Small intestine (tissue), 7 donors: ENCODE results near the gene MORN1. TPM values are rescaled to one million over a fixed set of nuclear protein-coding genes. Genes with fewer than 3 reads are reported as not detected.
A peak's percentile ranks its signal among the peaks of the same experiment; 100 is the strongest.

ENCODE experiments used
- DNase-seq, 2 donors: peaks; one replicate each; pipeline versions ENCODE4 v3.0.0 to v3.0.0-alpha.2; 2013
- FAIRE-seq: peaks from 2 replicates; lab custom pipeline; 2012; peaks lifted over from hg19 to GRCh38; lab: Jason Lieb, UNC
- H3K27ac ChIP-seq, 3 donors: one replicate each; pipeline ENCODE4 v1.5.1; 2013; ENCODE audit warnings: low read length in 2 of 3, mild to moderate bottlenecking in 2 of 3, control low read depth in 1 of 3, inconsistent platforms in 1 of 3, low read depth in 1 of 3, moderate library complexity in 1 of 3
- H3K27me3 ChIP-seq, 3 donors: one replicate each; pipeline ENCODE4 v1.6.1; 2013; ENCODE audit warnings: low read length in 3 of 3, inconsistent platforms in 1 of 3; ENCODE audit not compliant: control insufficient read depth in 3 of 3, insufficient read depth in 3 of 3
- H3K36me3 ChIP-seq, 3 donors: one replicate each; pipeline ENCODE4 v1.6.1; 2013; ENCODE audit warnings: low read length in 3 of 3, inconsistent platforms in 1 of 3, low read depth in 1 of 3, mild to moderate bottlenecking in 1 of 3, moderate library complexity in 1 of 3; ENCODE audit not compliant: control insufficient read depth in 3 of 3, insufficient read depth in 2 of 3
- H3K4me1 ChIP-seq, 3 donors: one replicate each; pipeline ENCODE4 v1.6.1; 2013; ENCODE audit warnings: low read length in 2 of 3, inconsistent platforms in 1 of 3, low read depth in 1 of 3, mild to moderate bottlenecking in 1 of 3, moderate library complexity in 1 of 3; ENCODE audit not compliant: control insufficient read depth in 3 of 3, insufficient read depth in 2 of 3
- H3K4me3 ChIP-seq, 3 donors: one replicate each; pipeline ENCODE4 v1.5.1; 2013; ENCODE audit warnings: low read length in 3 of 3, control low read depth in 1 of 3, inconsistent platforms in 1 of 3, low read depth in 1 of 3, mild to moderate bottlenecking in 1 of 3, moderate library complexity in 1 of 3
- H3K9me3 ChIP-seq, 2 donors: one replicate each; pipeline ENCODE4 v1.6.1; 2013; ENCODE audit warnings: low read depth in 1 of 2, low read length in 1 of 2; ENCODE audit not compliant: control insufficient read depth in 2 of 2, insufficient read depth in 1 of 2
- WGBS, 3 donors: extraction: QIAGEN DNeasy Blood & Tissue Kit; methylation state at CpG; one replicate each; pipeline ENCODE4 v1.1.7; 2013; 5-methylcytosine and 5-hydroxymethylcytosine counted together
- polyA plus RNA-seq, 4 donors: library from polyadenylated mRNA; stranded (reverse) in 3 of 4; unstranded in 1 of 4; fragments of 200-250 nt in 3 of 4; fragments of 120-200 nt in 1 of 4; gene quantifications; one replicate each; pipeline versions ENCODE4 v1.2.1 to v1.2.3, GENCODE V29; 2013
- donor health status: healthy with polysubstance abuse.
- donor health status: control.
- donor health status: control.
- donor health status: Bipolar disorder and iron deficiency.
- donor health status: healthy.

MORN1 gene
- polyA plus RNA-seq, 4 donors: 1.1 to 10.6 (median 2.8) TPM

GRCh38 chr1:2418791-2419320, 27.5 kb upstream of the MORN1 start:
- no peak for DNase-seq
- Histone ChIP-seq H3K27me3 (peaks cover 0 to 28% (median 4%) of the 10 kb centered on the region in 3 donors), H3K4me3 (no peak overlapping the region), H3K36me3 (no peaks in the 10 kb centered on the region), H3K9me3 (peaks cover 0 to 9% of the 10 kb centered on the region in 2 donors), H3K4me1 (peaks cover 0 to 21% (median 0%) of the 10 kb centered on the region in 3 donors), H3K27ac (no peak overlapping the region)
- WGBS, 3 donors: 60 to 69% (median 66%) methylated on average over 16 of the region's 16 CpGs
- FAIRE-seq: no peak

- Histone ChIP-seq H3K27ac (no peak overlapping the region), H3K4me3 (no peak overlapping the region), H3K9me3 (peaks cover 0 to 2% of the 10 kb centered on the region in 2 donors), H3K4me1 (peaks cover 0 to 30% (median 2%) of the 10 kb centered on the region in 3 donors), H3K27me3 (peaks cover 0 to 25% (median 0%) of the 10 kb centered on the region in 3 donors), H3K36me3 (no peaks in the 10 kb centered on the region)
- WGBS, 3 donors: 75 to 78% (median 76%) methylated on average over 14 of the region's 14 CpGs
- DNase-seq: no peak
- FAIRE-seq: no peak
Measured at GRCh38 chr1:2417833-2418225, 26.5 kb upstream of the MORN1 start.

GRCh38 chr1:2417083-2417832, 25.9 kb upstream of the MORN1 start:
- peaks cover 0 to 30% (median 2%) of the 10 kb centered on the region in 3 donors for H3K4me1 ChIP-seq

GRCh38 chr1:2416403-2416802, 25.0 kb upstream of the MORN1 start:
- WGBS, 3 donors: 9 to 27% (median 13%) methylated on average over 10 to 12 of the region's 12 CpGs
- H3K27me3 ChIP-seq: peaks cover 0 to 25% (median 0%) of the 10 kb centered on the region in 3 donors
- no peak for FAIRE-seq
- no peak overlapping the region for H3K27ac ChIP-seq
- peak; percentile 33 to 70 for DNase-seq
- H3K4me1 ChIP-seq: peaks cover 0 to 34% (median 2%) of the 10 kb centered on the region in 3 donors
- peak overlapping the region in 1 of 3 donors; percentile 52 for H3K4me3 ChIP-seq
- no peaks in the 10 kb centered on the region for H3K36me3 ChIP-seq
- no peaks in the 10 kb centered on the region for H3K9me3 ChIP-seq

More at GRCh38 chr1:2417083-2417832, 25.9 kb upstream of the MORN1 start:
- no peak overlapping the region for H3K27ac ChIP-seq
- H3K36me3 ChIP-seq: no peaks in the 10 kb centered on the region
- H3K27me3 ChIP-seq: peaks cover 0 to 25% (median 0%) of the 10 kb centered on the region in 3 donors
- no peak overlapping the region for H3K4me3 ChIP-seq
- no peak for DNase-seq
- no peak for FAIRE-seq
- 77 to 79% (median 78%) methylated on average over 13 of the region's 13 CpGs for WGBS, 3 donors
- peaks cover 0 to under 1% of the 10 kb centered on the region in 2 donors for H3K9me3 ChIP-seq

- DNase-seq: peak; percentile 51 to 69
- H3K27ac ChIP-seq: peak overlapping the region; percentile 12 to 68 (median 26)
- no peak for FAIRE-seq
- peak overlapping the region in 1 of 3 donors; percentile 52 for H3K4me3 ChIP-seq
- no peaks in the 10 kb centered on the region for H3K9me3 ChIP-seq
- peaks cover 0 to 22% (median 0%) of the 10 kb centered on the region in 3 donors for H3K27me3 ChIP-seq
- WGBS, 3 donors: 3 to 36% (median 13%) methylated on average over 18 to 19 of the region's 19 CpGs
- no peaks in the 10 kb centered on the region for H3K36me3 ChIP-seq
- peaks cover 0 to 37% (median 2%) of the 10 kb centered on the region in 3 donors for H3K4me1 ChIP-seq
Measured at GRCh38 chr1:2415801-2416208, 24.5 kb upstream of the MORN1 start.

- no peak for FAIRE-seq
- H3K27ac ChIP-seq: no peak overlapping the region
- H3K27me3 ChIP-seq: peaks cover 0 to 21% (median 0%) of the 10 kb centered on the region in 3 donors
- peaks cover 0 to 37% (median 2%) of the 10 kb centered on the region in 3 donors for H3K4me1 ChIP-seq
- no peaks in the 10 kb centered on the region for H3K36me3 ChIP-seq
- H3K4me3 ChIP-seq: no peak overlapping the region
- 24 to 58% (median 30%) methylated on average over 11 of the region's 11 CpGs for WGBS, 3 donors
- no peaks in the 10 kb centered on the region for H3K9me3 ChIP-seq
- DNase-seq: no peak
Measured at GRCh38 chr1:2415337-2415736, 24.0 kb upstream of the MORN1 start.

GRCh38 chr1:2414297-2414958, 23.1 kb upstream of the MORN1 start:
- 0 to 3% (median 1%) methylated on average over 23 to 25 of the region's 25 CpGs for WGBS, 3 donors
- Histone ChIP-seq H3K9me3 (no peaks in the 10 kb centered on the region), H3K4me3 (peak overlapping the region in 2 of 3 donors; percentile 13 to 57), H3K27ac (peak overlapping the region; percentile 69 to 98 (median 88)), H3K4me1 (peaks cover 0 to 37% (median 2%) of the 10 kb centered on the region in 3 donors), H3K36me3 (peaks cover 0 to 8% (median 0%) of the 10 kb centered on the region in 3 donors), H3K27me3 (peaks cover 0 to 16% (median 0%) of the 10 kb centered on the region in 3 donors)
- no peak for FAIRE-seq
- DNase-seq: peak; percentile 68 to 88
